ENCODE results near the gene SMPD2. TPM values are rescaled to one million over a fixed set of nuclear protein-coding genes. Genes with fewer than 3 reads are reported as not detected.

The SMPD2 gene
- total RNA-seq, 6 donors from 2014 or later: 9.4 to 25.2 (median 15.4) TPM

DNA sequence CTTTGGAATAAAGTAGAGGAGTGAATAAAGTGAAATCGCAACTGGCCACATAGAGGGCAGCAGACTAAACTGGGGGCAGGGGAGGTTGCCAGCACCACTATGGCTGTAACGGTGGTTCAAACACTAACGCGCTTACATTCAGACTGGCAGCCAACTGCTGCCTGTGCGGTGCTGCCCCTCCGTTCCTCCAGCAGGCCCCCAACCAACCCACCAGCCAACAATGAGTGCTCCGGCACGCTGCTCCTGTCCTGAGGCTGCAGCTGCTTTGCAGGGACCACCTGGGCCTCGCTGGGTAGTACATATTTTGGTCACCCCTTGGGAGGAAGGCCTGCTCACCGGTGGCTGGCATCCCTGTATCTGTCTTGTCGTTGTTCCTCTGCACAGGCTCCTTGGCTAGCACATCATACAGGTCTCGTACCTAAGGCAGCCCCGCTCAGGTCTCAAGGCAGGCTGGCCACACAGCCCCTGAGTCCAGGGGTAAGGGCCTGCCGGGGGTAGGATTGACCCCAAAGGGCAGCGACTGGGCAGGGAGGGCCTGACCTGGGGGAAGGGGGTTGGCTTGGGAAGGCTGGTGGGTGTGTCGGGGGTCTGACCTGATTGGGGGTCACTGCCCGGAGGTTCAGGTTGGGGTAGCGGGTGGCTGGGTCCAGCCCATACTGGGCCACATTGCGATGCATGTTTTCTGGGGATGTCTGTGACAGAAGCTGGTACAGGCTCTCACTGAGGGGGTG is 8.7 kb downstream of the SMPD2 start:
- peaks cover 8 to 46% (median 31%) of the 10 kb centered on the region in 4 donors for H3K36me3 ChIP-seq
- peaks cover 6 to 16% (median 9%) of the 10 kb centered on the region in 4 donors for H3K4me1 ChIP-seq
- H3K4me3 ChIP-seq: no peak overlapping the region
- no peak overlapping the region for H3K27ac ChIP-seq
- no peak for TF ChIP-seq POLR2AphosphoS5 (IDR thresholded peaks at IDR 0.05)
- DNase-seq: peak in 1 of 2 donors; percentile 41
- no peaks in the 10 kb centered on the region for H3K27me3 ChIP-seq
- H3K9me3 ChIP-seq: no peaks in the 10 kb centered on the region
- 80 to 92% methylated on average over 10 to 19 of the region's 19 CpGs for WGBS, 2 donors
- ATAC-seq (ENCODE audit: low FRiP score in 2 of 2): no peak

GRCh38 chr6:109449795-109450673 is 9.5 kb downstream of the SMPD2 start:
- Histone ChIP-seq H3K27ac (no peak overlapping the region), H3K9me3 (no peaks in the 10 kb centered on the region), H3K36me3 (peaks cover 8 to 38% (median 23%) of the 10 kb centered on the region in 4 donors), H3K27me3 (no peaks in the 10 kb centered on the region), H3K4me1 (peaks cover 9 to 24% (median 17%) of the 10 kb centered on the region in 4 donors), H3K4me3 (no peak overlapping the region)
- WGBS, 2 donors: 69 to 82% methylated on average over 10 to 15 of the region's 16 CpGs
- TF ChIP-seq POLR2AphosphoS5 (IDR thresholded peaks at IDR 0.05): no peak
- no peak for ATAC-seq (ENCODE audit: low FRiP score in 2 of 2)
- DNase-seq: peak in 1 of 2 donors; percentile 59

DNA sequence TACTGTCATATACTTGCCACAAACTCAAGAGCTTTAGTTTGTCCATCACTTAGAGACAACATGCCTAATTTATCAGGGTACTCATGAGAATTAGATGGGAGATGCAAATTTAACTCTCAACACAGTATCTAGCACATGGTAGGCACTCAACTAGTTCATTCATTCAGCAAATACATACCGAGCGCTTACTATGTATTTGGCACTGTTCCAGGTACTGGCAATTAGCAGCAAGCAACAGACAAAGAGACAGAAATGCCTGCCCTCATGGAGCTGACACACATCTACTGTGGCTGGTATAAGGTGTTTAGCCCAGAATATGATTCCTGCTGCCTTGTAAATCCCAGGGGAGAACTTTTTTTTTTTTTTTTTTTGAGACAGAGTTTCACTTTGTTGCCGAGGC is 10.3 kb downstream of the SMPD2 start:
- no peak for DNase-seq
- Histone ChIP-seq H3K4me1 (peaks cover 9 to 26% (median 18%) of the 10 kb centered on the region in 4 donors), H3K27ac (no peak overlapping the region), H3K9me3 (no peaks in the 10 kb centered on the region), H3K4me3 (no peak overlapping the region), H3K36me3 (peaks cover 5 to 30% (median 16%) of the 10 kb centered on the region in 4 donors), H3K27me3 (no peaks in the 10 kb centered on the region)
- 71 to 79% methylated on average over 3 of the region's 3 CpGs for WGBS, 2 donors
- no peak for ATAC-seq (ENCODE audit: low FRiP score in 2 of 2)
- no peak for TF ChIP-seq POLR2AphosphoS5 (IDR thresholded peaks at IDR 0.05)
- TF ChIP-seq, protein P1, sequence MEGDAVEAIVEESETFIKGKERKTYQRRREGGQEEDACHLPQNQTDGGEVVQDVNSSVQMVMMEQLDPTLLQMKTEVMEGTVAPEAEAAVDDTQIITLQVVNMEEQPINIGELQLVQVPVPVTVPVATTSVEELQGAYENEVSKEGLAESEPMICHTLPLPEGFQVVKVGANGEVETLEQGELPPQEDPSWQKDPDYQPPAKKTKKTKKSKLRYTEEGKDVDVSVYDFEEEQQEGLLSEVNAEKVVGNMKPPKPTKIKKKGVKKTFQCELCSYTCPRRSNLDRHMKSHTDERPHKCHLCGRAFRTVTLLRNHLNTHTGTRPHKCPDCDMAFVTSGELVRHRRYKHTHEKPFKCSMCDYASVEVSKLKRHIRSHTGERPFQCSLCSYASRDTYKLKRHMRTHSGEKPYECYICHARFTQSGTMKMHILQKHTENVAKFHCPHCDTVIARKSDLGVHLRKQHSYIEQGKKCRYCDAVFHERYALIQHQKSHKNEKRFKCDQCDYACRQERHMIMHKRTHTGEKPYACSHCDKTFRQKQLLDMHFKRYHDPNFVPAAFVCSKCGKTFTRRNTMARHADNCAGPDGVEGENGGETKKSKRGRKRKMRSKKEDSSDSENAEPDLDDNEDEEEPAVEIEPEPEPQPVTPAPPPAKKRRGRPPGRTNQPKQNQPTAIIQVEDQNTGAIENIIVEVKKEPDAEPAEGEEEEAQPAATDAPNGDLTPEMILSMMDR (IDR thresholded peaks at IDR 0.05): no peak
- TF ChIP-seq POLR2A (IDR thresholded peaks at IDR 0.05): no peak
- TF ChIP-seq EP300 (IDR thresholded peaks at IDR 0.05): no peak

GRCh38 chr6:109451376-109451775 is 10.9 kb downstream of the SMPD2 start:
- no peaks in the 10 kb centered on the region for H3K9me3 ChIP-seq
- H3K36me3 ChIP-seq: peaks cover 2 to 24% (median 12%) of the 10 kb centered on the region in 4 donors
- 80 to 94% methylated on average over 1 to 7 of the region's 7 CpGs for WGBS, 2 donors
- peaks cover 13 to 32% (median 22%) of the 10 kb centered on the region in 4 donors for H3K4me1 ChIP-seq
- ATAC-seq (ENCODE audit: low FRiP score in 2 of 2): no peak
- H3K27me3 ChIP-seq: no peaks in the 10 kb centered on the region
- no peak overlapping the region for H3K4me3 ChIP-seq
- no peak overlapping the region for H3K27ac ChIP-seq
- TF ChIP-seq POLR2A (IDR thresholded peaks at IDR 0.05) (no peak), POLR2AphosphoS5 (IDR thresholded peaks at IDR 0.05) (no peak), EP300 (IDR thresholded peaks at IDR 0.05) (no peak)
- TF ChIP-seq, protein P1 (IDR thresholded peaks at IDR 0.05): no peak
- peak in 1 of 2 donors; percentile 62 for DNase-seq

GRCh38 chr6:109452181-109452580 is 11.7 kb downstream of the SMPD2 start:
- Histone ChIP-seq H3K27ac (no peak overlapping the region), H3K36me3 (peaks cover under 1 to 19% (median 5%) of the 10 kb centered on the region in 4 donors), H3K9me3 (no peaks in the 10 kb centered on the region), H3K4me3 (no peak overlapping the region), H3K27me3 (no peaks in the 10 kb centered on the region), H3K4me1 (peaks cover 18 to 40% (median 27%) of the 10 kb centered on the region in 4 donors)
- 91 to 94% methylated on average over 9 of the region's 9 CpGs for WGBS, 2 donors
- TF ChIP-seq POLR2A (IDR thresholded peaks at IDR 0.05) (no peak), POLR2AphosphoS5 (IDR thresholded peaks at IDR 0.05) (no peak), EP300 (IDR thresholded peaks at IDR 0.05) (no peak)
- TF ChIP-seq, protein P1 (IDR thresholded peaks at IDR 0.05): no peak
- no peak for ATAC-seq (ENCODE audit: low FRiP score in 2 of 2)
- DNase-seq: no peak

Measured in upper lobe of left lung (tissue), 6 donors.